GM18858 (cell line): ENCODE measurements around the gene VGLL4.

ENCODE experiments used
- ATAC-seq: cut with Tn5 transposase; IDR thresholded peaks from one replicate; pipeline ENCODE4 v1.9.1; 2021; ENCODE audit not compliant: unreplicated experiment

The VGLL4 gene

GRCh38 chr3:11566916-11567315 lies 76.8 kb downstream of the VGLL4 start:
- ATAC-seq = no peak

- no peak for ATAC-seq
These were observed 77.2 kb downstream of the VGLL4 start for GRCh38 chr3:11566478-11566877.

- ATAC-seq = no peak
These were observed 77.8 kb downstream of the VGLL4 start for GRCh38 chr3:11565932-11566331.

GRCh38 chr3:11565492-11565891 lies 78.2 kb downstream of the VGLL4 start:
- ATAC-seq = no peak

- no peak for ATAC-seq
These were observed 78.6 kb downstream of the VGLL4 start for GRCh38 chr3:11565072-11565471.

- no peak for ATAC-seq
These were observed 79.1 kb downstream of the VGLL4 start for GRCh38 chr3:11564577-11565001.

- no peak for ATAC-seq
These were observed 79.9 kb downstream of the VGLL4 start for GRCh38 chr3:11563865-11564185.

- ATAC-seq = no peak
These were observed 80.4 kb downstream of the VGLL4 start for GRCh38 chr3:11563159-11563864.

- ATAC-seq = no peak
These were observed 81.3 kb downstream of the VGLL4 start for GRCh38 chr3:11562277-11562881.

GRCh38 chr3:11560746-11561145 lies 83.0 kb downstream of the VGLL4 start:
- ATAC-seq = no peak

GRCh38 chr3:11559816-11560633 lies 83.7 kb downstream of the VGLL4 start:
- no peak for ATAC-seq

- ATAC-seq = no peak
These were observed 84.5 kb downstream of the VGLL4 start for GRCh38 chr3:11558918-11559815.

GRCh38 chr3:11558411-11558903 lies 85.3 kb downstream of the VGLL4 start:
- no peak for ATAC-seq

- no peak for ATAC-seq
These were observed 85.7 kb downstream of the VGLL4 start for GRCh38 chr3:11558002-11558401.

GRCh38 chr3:11556851-11557644 lies 86.7 kb downstream of the VGLL4 start:
- ATAC-seq = no peak

GRCh38 chr3:11555881-11556633 lies 87.7 kb downstream of the VGLL4 start:
- no peak for ATAC-seq

- no peak for ATAC-seq
These were observed 88.4 kb downstream of the VGLL4 start for GRCh38 chr3:11555211-11555782.

GRCh38 chr3:11554666-11555065 lies 89.0 kb downstream of the VGLL4 start:
- ATAC-seq = no peak

- no peak for ATAC-seq
These were observed 89.5 kb downstream of the VGLL4 start for GRCh38 chr3:11554236-11554610.
